HG03135 (cell line): ENCODE data around the gene BBOF1.
"Not testable (repeated sequence)": the region's sequence is repeated elsewhere in the genome, so short reads cannot be mapped to it uniquely, and the experiment has no call there.

Source experiments
- ATAC-seq: cut with Tn5 transposase; IDR thresholded peaks from one replicate; pipeline ENCODE4 v1.9.1; 2021; ENCODE audit warnings: mild to moderate bottlenecking, moderate library complexity; ENCODE audit not compliant: unreplicated experiment

BBOF1 gene

GRCh38 chr14:74018586-74019407 lies at the start of gene BBOF1, which contains the start of gene ENTPD5:
Gene BBOF1, plus strand, starts transcription at chr14:74019349. Its CDS starts 130 bp downstream, at chr14:74019479.
Gene ENTPD5, minus strand, starts transcription at chr14:74019288. Its CDS starts 31,186 bp downstream, at chr14:73988102.
- peak; percentile 83 for ATAC-seq

- ATAC-seq: no peak
Measured at GRCh38 chr14:73973497-73973896, 45.7 kb upstream of the BBOF1 start.

GRCh38 chr14:73976125-73976524 lies 43.0 kb upstream of the BBOF1 start:
- ATAC-seq: no peak

- no peak for ATAC-seq
Measured at GRCh38 chr14:73977896-73978295, 41.3 kb upstream of the BBOF1 start.

- ATAC-seq: no peak
Measured at GRCh38 chr14:73988065-73988464, 31.1 kb upstream of the BBOF1 start.

- ATAC-seq: not testable (repeated sequence)
Measured at GRCh38 chr14:73988656-73989055, 30.5 kb upstream of the BBOF1 start.

GRCh38 chr14:73991092-73991491 lies 28.1 kb upstream of the BBOF1 start:
- no peak for ATAC-seq

GRCh38 chr14:73994926-73995325 lies 24.2 kb upstream of the BBOF1 start:
- ATAC-seq: not testable (repeated sequence)

GRCh38 chr14:73995977-73996378 lies 23.2 kb upstream of the BBOF1 start:
- ATAC-seq: no peak

GRCh38 chr14:73996731-73997107 lies 22.4 kb upstream of the BBOF1 start:
- ATAC-seq: no peak

GRCh38 chr14:73997108-73997943 lies 21.8 kb upstream of the BBOF1 start:
- ATAC-seq: no peak

GRCh38 chr14:73997944-73998447 lies 21.2 kb upstream of the BBOF1 start:
- no peak for ATAC-seq

- ATAC-seq: no peak
Measured at GRCh38 chr14:73998726-73999125, 20.4 kb upstream of the BBOF1 start.

- not testable (repeated sequence) for ATAC-seq
Measured at GRCh38 chr14:74005664-74006063, 13.5 kb upstream of the BBOF1 start.

- ATAC-seq: no peak
Measured at GRCh38 chr14:74008843-74009499, 10.2 kb upstream of the BBOF1 start.

GRCh38 chr14:74014299-74014698 lies 4.8 kb upstream of the BBOF1 start:
- ATAC-seq: no peak

- ATAC-seq: no peak
Measured at GRCh38 chr14:74015176-74015575, 4.0 kb upstream of the BBOF1 start.

- no peak for ATAC-seq
Measured at GRCh38 chr14:74015963-74016362, 3.2 kb upstream of the BBOF1 start.

- ATAC-seq: no peak
Measured at GRCh38 chr14:74018174-74018585, 969 bp upstream of the BBOF1 start.

GRCh38 chr14:74019408-74020137 lies 424 bp downstream of the BBOF1 start:
- ATAC-seq: no peak
